Hematopoietic multipotent progenitor cell treated with erythropoietin and hydrocortisone succinate and interleukin-3 and kit ligand, for 17 days (in vitro differentiated cells): ENCODE measurements around the gene ARMC9.
"Not testable (repeated sequence)": the region's sequence is repeated elsewhere in the genome, so short reads cannot be mapped to it uniquely, and the experiment has no call there.

Source experiments
- DNase-seq: peaks from one replicate; pipeline ENCODE4 v3.0.0-alpha.2; 2015; ENCODE audit warnings: low spot score

Gene ARMC9

GRCh38 chr2:231183851-231184250, 14.6 kb upstream of the ARMC9 start:
- no peak for DNase-seq

GRCh38 chr2:231184319-231184718, 14.1 kb upstream of the ARMC9 start:
- DNase-seq = no peak

- no peak for DNase-seq
Measured at GRCh38 chr2:231185050-231185725, 13.2 kb upstream of the ARMC9 start.

GRCh38 chr2:231185886-231186285, 12.5 kb upstream of the ARMC9 start:
- no peak for DNase-seq

GRCh38 chr2:231186325-231186724, 12.1 kb upstream of the ARMC9 start:
- no peak for DNase-seq

DNA sequence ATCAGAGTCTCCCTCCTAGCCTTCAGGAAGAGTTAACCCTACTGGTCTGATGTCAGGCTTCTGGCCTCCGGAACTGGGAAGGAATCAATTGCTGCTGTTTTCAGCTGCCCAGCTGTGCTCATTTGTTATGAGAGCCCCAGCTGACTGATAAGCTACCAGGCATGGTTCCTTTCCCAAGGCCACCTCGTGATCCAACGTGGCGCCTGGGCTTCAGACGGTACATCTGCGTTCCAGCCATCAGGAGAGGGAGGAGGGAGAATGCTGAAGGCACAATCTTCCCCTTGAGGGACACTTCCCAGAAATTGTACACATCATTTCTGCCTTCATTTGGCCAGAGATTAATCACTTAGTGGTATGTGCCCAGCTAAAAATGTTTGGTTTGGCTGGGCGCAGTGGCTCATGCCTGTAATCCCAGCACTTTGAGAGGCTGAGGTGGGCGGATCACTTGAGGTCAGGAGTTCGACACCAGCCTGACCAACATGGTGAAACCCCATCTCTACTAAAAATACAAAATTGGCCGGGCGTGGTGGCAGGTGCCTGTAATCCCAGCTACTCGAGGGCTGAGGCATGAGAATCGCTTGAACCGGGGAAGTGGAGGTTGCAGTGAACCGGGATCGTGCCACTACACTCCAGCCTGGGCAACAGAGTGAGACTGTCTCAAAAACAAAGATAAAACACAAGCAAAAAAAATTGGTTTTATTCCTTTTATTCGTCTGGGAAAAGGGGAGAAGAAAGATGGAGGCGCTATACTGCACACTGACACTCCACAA, 10.5 kb upstream of the ARMC9 start:
- no peak for DNase-seq

- DNase-seq = no peak
Measured at GRCh38 chr2:231188506-231189170, 9.8 kb upstream of the ARMC9 start.

- DNase-seq = no peak
Measured at GRCh38 chr2:231189171-231189530, 9.3 kb upstream of the ARMC9 start.

DNA sequence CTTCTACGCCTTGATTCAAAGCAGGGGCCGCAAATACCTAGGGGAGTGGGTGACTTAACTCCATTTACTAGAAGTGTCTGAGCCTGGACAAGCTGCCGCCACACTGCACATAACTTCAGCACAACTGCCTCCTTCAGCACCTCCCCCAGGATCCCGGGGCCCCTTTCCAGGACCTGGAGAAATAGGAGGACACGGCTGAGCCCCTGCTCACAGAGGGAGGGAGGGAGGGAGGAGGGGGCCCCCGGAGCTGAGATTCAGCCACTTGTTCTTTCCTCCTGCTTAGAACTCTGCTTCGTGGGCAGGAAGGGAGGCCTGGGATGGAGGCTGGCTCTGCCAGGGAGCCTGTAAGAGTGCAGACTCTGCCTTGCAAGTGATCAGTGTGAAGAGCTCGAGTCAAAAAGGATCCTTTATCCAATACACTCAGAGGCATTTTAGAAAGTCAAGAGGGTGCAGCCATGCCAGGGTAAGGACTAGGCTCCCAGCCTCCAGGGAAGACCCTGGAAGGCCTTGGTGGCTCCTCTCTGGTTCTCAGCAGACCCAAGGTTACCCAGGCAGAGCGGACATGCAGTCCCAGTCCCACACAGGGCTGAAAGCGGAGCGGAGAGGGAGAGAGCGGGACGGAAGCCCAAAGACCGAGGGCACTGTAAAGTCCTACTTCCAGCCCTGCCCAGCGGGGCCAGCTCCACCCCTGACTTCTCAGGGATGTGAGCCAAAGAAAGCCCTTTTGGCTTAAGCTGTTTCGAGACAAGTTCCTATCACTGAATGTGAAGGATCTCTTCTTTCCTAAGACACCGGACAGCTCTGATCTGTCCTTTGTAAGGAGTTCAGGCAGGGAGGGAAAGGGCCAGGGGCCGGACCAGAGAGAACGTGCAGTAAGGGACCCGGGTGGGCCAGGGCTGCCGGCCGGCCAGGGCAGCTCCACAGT, 8.6 kb upstream of the ARMC9 start:
- no peak for DNase-seq

DNA sequence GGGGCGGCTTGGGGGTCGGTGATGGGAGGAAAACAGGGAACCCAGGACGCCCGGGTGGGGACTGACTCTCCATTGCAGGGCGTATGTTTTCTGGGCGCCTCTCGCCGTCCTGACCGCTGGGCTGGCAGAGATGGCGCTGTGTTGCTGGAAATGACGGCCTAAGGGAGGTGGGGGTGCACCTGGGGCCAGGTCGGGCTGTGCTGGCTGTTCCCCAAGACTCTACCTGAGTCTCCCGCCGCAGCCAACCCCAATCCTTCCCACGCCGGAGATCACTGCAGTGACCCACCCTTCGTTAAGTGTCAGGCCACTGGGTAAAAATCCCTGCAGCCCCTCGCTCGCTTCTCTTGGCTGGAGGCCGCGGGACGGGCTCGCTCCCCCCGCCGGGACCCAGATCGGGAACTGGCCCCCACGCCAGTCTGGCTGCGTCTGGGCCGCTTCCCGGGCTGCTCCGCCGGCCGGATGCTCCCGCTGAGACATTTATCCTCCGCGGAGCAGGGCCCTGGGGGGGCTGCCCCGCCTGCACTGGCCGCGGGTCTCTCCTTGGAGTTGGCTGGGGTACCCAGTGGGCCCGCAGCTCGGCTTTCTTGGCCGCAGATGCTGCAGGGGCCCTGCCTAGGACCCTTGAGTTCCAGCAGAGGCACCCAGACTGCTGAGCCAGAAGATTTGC, 7.8 kb upstream of the ARMC9 start:
- no peak for DNase-seq

DNA sequence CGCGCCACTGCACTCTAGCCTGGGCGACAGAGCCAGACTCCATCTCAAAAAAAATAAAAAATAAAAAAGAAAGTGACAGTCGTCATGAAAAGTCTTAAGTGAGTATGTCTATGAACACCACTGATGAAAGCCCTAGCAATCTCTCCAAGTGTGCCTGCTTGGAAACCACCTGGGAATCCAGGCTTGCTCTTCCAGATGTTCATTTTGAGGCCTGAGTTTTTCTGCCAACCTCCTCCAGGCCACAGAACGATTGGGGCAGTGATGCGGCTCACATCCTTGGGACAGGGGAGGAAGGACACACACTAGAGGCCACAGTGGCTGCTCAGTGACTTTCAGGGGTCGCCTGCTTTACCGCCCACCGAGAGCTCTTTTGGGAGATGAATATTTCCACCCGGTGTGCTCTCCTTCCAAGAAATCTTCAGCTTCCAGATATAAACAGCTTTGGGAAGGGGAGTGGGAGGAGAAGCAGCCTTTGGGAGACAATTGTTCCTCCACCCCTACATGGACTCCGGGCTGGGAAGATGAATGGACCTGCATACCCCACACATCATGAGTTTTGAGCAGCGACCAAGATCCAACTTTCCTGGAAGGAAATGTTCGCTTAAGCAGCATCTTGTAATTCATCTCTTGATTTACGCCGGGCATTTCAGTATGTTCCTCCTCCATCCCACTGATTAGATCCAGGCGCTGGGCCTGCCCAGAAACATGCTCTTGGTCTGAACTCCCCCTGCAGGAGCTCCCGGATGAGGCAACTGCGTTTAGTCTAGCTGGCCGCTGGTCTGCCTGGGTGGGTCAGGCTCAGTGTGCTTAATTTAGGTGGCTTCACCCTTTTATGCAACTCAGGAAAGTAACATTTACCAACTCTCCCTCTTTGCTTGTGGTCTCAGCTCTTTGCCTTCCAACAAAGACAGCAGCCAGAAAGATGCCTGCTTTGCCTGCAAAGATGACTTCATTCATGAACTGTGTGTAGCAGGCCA, 6.2 kb upstream of the ARMC9 start:
- DNase-seq = no peak

DNA sequence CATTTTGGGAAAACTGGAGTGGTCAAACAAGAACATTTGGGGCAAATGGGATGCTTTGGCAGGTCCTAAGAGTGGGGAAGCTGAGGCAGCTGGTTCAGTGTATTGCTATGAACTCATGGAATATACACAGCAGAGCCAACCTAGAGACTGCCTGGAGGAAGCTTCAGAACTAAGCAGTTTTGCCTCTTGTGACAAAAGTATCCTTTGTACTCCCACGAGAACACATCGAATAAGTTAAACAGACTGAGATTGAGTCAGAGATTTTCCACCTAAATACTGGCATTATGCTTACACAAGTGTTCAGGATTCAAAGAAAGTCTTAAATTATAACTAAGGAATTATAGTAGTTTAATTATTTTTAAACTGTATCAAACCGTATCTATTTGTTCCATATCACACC, 5.2 kb upstream of the ARMC9 start:
- no peak for DNase-seq

GRCh38 chr2:231196592-231196991, 1.8 kb upstream of the ARMC9 start:
- no peak for DNase-seq

- not testable (repeated sequence) for DNase-seq
Measured at GRCh38 chr2:231197196-231197595, 1.2 kb upstream of the ARMC9 start.

GRCh38 chr2:231197706-231198290, 633 bp upstream of the ARMC9 start:
- no peak for DNase-seq

DNA sequence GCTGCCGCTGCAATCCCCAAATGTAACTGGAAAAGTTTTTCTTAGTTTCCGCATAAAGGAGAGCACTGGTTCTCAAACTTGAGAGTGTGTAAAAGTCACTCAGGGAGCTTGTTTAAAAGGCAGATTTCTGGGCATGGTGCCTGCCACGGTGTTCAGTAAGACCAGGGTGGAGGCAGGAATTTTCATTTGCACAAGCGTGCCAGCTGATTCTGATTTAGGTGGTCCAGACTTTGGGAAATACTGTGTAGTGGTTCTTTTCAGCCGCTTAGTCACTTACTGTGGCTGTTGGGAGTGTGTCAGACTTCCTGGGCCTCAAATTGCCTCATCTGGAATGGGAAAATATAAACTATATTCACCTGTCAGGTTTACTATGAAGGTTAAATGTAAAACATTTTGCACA, 788 bp downstream of the ARMC9 start:
- DNase-seq = no peak

GRCh38 chr2:231200805-231201474, 2.5 kb downstream of the ARMC9 start:
- DNase-seq = no peak

- no peak for DNase-seq
Measured at GRCh38 chr2:231201475-231201814, 3.0 kb downstream of the ARMC9 start.

GRCh38 chr2:231203087-231203486, 4.7 kb downstream of the ARMC9 start:
- DNase-seq = no peak

- no peak for DNase-seq
Measured at GRCh38 chr2:231204146-231204545, 5.7 kb downstream of the ARMC9 start.
